DND-41 (cell line): ENCODE measurements around the gene PSMD2.

Source experiments
- ATAC-seq: fragments of 200-7000 bp; cut with Tn5 transposase; 3 replicates; pipeline ENCODE4 v1.9.1; 2021; ENCODE audit warnings: low read depth; ENCODE audit not compliant: insufficient read depth
- DNase-seq: peaks from one replicate; pipeline ENCODE4 v3.0.0-alpha.2; 2020
- H2AFZ ChIP-seq: 2 replicates; pipeline ENCODE4 v1.6.0; 2012; ENCODE audit warnings: low read depth, low read length
- H3K27ac ChIP-seq: 2 replicates; pipeline ENCODE4 v1.5.1; 2012; ENCODE audit warnings: low read length, inconsistent platforms
- H3K27me3 ChIP-seq: fragments of 200-600 bp; sonication (generic); 2 replicates; pipeline ENCODE4 v1.6.0; 2012; ENCODE audit warnings: low read length, mild to moderate bottlenecking, inconsistent platforms; ENCODE audit not compliant: insufficient read depth, poor library complexity
- H3K36me3 ChIP-seq: 2 replicates; pipeline ENCODE4 v1.5.1; 2012; ENCODE audit warnings: low read length, inconsistent platforms; ENCODE audit not compliant: insufficient read depth
- H3K4me1 ChIP-seq: 2 replicates; pipeline ENCODE4 v1.5.1; 2012; ENCODE audit warnings: mild to moderate bottlenecking, low read length; ENCODE audit not compliant: insufficient read depth
- H3K4me2 ChIP-seq: 2 replicates; pipeline ENCODE4 v1.6.0; 2012; ENCODE audit warnings: mild to moderate bottlenecking, moderate library complexity, low read length, inconsistent platforms; ENCODE audit not compliant: insufficient read depth
- H3K4me3 ChIP-seq, 2 experiments: fragments of 200-600 bp in 1 of 2; shearing (Covaris generic) in 1 of 2; 2 replicates each; pipeline ENCODE4 v1.5.1; 2012 to 2016; ENCODE audit warnings: inconsistent platforms in 2 of 2, low read length in 2 of 2, mild to moderate bottlenecking in 2 of 2, low read depth in 1 of 2, moderate library complexity in 1 of 2
- H3K79me2 ChIP-seq: 2 replicates; pipeline ENCODE4 v1.6.0; 2012; ENCODE audit warnings: low read length, inconsistent platforms; ENCODE audit not compliant: insufficient read depth
- H3K9ac ChIP-seq: 2 replicates; pipeline ENCODE4 v1.6.0; 2012; ENCODE audit warnings: low read depth, mild to moderate bottlenecking, inconsistent platforms, low read length, moderate library complexity
- H3K9me3 ChIP-seq: 2 replicates; pipeline ENCODE4 v1.5.1; 2012; ENCODE audit warnings: low read length, moderate library complexity, mild to moderate bottlenecking, inconsistent platforms; ENCODE audit not compliant: insufficient read depth, severe bottlenecking
- H4K20me1 ChIP-seq: 2 replicates; pipeline ENCODE4 v1.6.0; 2012; ENCODE audit warnings: low read length; ENCODE audit not compliant: insufficient read depth
- CTCF ChIP-seq: IDR thresholded peaks from 2 replicates; pipeline ENCODE4 v1.5.1; 2012; ENCODE audit warnings: borderline replicate concordance, low read length, moderate library complexity, mild to moderate bottlenecking; ENCODE audit not compliant: poor library complexity, severe bottlenecking; ENCODE audit errors: extremely low read depth
- EZH2 ChIP-seq: IDR thresholded peaks from 3 replicates; pipeline ENCODE4 v1.6.1; 2012; ENCODE audit warnings: borderline replicate concordance, low read depth, mild to moderate bottlenecking, moderate library complexity, low read length, inconsistent platforms; ENCODE audit not compliant: severe bottlenecking

The PSMD2 gene

GRCh38 chr3:184272269-184272668 is 26.8 kb upstream of the PSMD2 start:
- TF ChIP-seq EZH2 (no peak), CTCF (no peak)
- Histone ChIP-seq H2AFZ (no peak overlapping the region), H3K27ac (no peak overlapping the region), H3K4me1 (no peaks in the 10 kb centered on the region), H3K27me3 (no peaks in the 10 kb centered on the region), H4K20me1 (no peaks in the 10 kb centered on the region), H3K79me2 (no peaks in the 10 kb centered on the region), H3K9ac (no peak overlapping the region), H3K36me3 (no peaks in the 10 kb centered on the region), H3K9me3 (no peaks in the 10 kb centered on the region), H3K4me2 (no peak overlapping the region), H3K4me3 (no peak overlapping the region)
- ATAC-seq (no peak), DNase-seq (no peak)

- Histone ChIP-seq H3K79me2 (no peaks in the 10 kb centered on the region), H4K20me1 (no peaks in the 10 kb centered on the region), H2AFZ (no peak overlapping the region), H3K4me1 (no peaks in the 10 kb centered on the region), H3K9ac (no peak overlapping the region), H3K9me3 (no peaks in the 10 kb centered on the region), H3K27ac (no peak overlapping the region), H3K27me3 (no peaks in the 10 kb centered on the region), H3K36me3 (no peaks in the 10 kb centered on the region), H3K4me3 (no peak overlapping the region), H3K4me2 (no peak overlapping the region)
- TF ChIP-seq EZH2 (no peak), CTCF (no peak)
- DNase-seq (no peak), ATAC-seq (no peak)
Measured at GRCh38 chr3:184275381-184275701, 23.7 kb upstream of the PSMD2 start.

GRCh38 chr3:184275961-184276910 is 22.8 kb upstream of the PSMD2 start, which contains the start of gene ECE2:
TSS of gene ECE2 (plus strand) at chr3:184276022. CDS start at chr3:184276154, 132 bp downstream.
- no peak within 1 kb of the TSS for H3K4me3 ChIP-seq
- H3K4me2 ChIP-seq: no peak within 1 kb of the TSS

More at GRCh38 chr3:184275961-184276910, 22.8 kb upstream of the PSMD2 start, which contains the start of gene ECE2:
- H3K9me3 ChIP-seq: no peaks in the 10 kb centered on the region
- no peak for DNase-seq
- H3K27me3 ChIP-seq: no peaks in the 10 kb centered on the region
- ATAC-seq: no peak
- H2AFZ ChIP-seq: no peak within 1 kb of the TSS
- H3K79me2 ChIP-seq: no peaks in the 10 kb centered on the region
- H3K36me3 ChIP-seq: no peaks in the 10 kb centered on the region
- TF ChIP-seq EZH2 (no peak), CTCF (no peak)
- no peak within 1 kb of the TSS for H3K27ac ChIP-seq
- no peak within 1 kb of the TSS for H3K9ac ChIP-seq
- no peaks in the 10 kb centered on the region for H3K4me1 ChIP-seq
- H4K20me1 ChIP-seq: no peaks in the 10 kb centered on the region
